Hepatocyte (in vitro differentiated cells): ENCODE data around the gene TRAPPC14.

Experiments used
- EZH2 ChIP-seq: fragments of 200-600 bp; sonication (generic); IDR thresholded peaks from 2 replicates; pipeline ENCODE4 v1.6.1; 2016; ENCODE audit warnings: antibody characterized with exemption, mild to moderate bottlenecking, borderline replicate concordance
- TF ChIP-seq, protein P1 (sequence below): fragments of 200-600 bp; sonication (generic); IDR thresholded peaks from 2 replicates; pipeline ENCODE4 v1.5.1; 2016; ENCODE audit warnings: antibody characterized with exemption, mild to moderate bottlenecking; ENCODE audit not compliant: poor library complexity

DNA sequence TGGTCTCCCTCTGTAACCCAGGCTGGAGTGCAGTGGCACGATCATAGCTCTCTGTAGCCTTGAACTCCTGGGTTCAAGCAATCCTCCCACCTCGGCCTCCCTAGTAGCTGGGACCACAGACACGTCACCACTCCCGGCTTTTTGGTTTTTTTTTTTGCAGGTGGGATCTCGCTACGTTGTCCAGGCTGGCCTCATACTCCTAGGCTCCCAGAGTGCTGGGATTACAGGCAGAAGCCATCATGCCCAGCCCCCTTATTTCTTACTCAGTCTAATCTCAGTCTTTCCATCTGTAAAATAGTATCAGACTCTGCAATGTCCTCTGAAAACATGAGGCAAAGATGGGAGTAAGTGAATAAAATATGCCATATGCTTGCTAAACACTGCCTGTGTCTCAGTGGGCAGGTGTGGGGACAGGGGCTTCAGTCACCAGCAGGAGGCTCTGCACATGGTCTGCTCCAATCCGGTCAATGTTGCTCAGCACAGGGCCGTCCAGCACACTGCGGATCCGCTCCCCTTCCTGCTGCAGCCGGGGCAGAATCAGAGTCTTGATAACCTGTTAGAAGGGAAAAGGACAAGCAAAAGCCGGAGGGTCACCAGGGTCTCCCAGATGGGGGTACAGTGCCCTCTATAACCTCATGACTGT, 48.9 kb downstream of the TRAPPC14 start:
- TF ChIP-seq EZH2: no peak
- TF ChIP-seq, protein P1, sequence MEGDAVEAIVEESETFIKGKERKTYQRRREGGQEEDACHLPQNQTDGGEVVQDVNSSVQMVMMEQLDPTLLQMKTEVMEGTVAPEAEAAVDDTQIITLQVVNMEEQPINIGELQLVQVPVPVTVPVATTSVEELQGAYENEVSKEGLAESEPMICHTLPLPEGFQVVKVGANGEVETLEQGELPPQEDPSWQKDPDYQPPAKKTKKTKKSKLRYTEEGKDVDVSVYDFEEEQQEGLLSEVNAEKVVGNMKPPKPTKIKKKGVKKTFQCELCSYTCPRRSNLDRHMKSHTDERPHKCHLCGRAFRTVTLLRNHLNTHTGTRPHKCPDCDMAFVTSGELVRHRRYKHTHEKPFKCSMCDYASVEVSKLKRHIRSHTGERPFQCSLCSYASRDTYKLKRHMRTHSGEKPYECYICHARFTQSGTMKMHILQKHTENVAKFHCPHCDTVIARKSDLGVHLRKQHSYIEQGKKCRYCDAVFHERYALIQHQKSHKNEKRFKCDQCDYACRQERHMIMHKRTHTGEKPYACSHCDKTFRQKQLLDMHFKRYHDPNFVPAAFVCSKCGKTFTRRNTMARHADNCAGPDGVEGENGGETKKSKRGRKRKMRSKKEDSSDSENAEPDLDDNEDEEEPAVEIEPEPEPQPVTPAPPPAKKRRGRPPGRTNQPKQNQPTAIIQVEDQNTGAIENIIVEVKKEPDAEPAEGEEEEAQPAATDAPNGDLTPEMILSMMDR: peak; percentile 6
